HG03460 (cell line): ENCODE results near the gene DOCK7.
A peak's percentile ranks its signal among the peaks of the same experiment; 100 is the strongest.
"Not testable (repeated sequence)": the region's sequence is repeated elsewhere in the genome, so short reads cannot be mapped to it uniquely, and the experiment has no call there.

Experiments used
- ATAC-seq: cut with Tn5 transposase; IDR thresholded peaks from one replicate; pipeline ENCODE4 v1.9.1; 2021; ENCODE audit not compliant: unreplicated experiment

The DOCK7 gene

DNA sequence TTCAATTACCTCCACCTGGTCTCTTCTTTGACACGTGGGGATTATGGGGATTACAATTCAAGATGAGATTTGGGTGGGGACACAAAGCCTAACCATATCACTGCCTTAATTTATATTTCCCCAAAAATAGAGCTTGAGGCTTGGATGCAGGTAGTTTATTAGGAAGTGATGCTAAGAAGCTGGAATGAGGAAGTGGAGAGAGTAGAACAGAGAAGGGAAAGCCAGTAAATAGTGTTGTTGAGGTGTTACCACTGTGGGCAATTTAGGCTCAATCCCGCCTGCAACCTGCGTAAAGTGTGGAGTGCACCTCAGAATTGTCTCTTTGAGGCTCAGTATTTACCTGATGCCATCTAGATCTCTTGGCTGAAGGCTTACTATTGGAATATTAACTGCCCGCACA is 4.9 kb upstream of the DOCK7 start:
- ATAC-seq = no peak

DNA sequence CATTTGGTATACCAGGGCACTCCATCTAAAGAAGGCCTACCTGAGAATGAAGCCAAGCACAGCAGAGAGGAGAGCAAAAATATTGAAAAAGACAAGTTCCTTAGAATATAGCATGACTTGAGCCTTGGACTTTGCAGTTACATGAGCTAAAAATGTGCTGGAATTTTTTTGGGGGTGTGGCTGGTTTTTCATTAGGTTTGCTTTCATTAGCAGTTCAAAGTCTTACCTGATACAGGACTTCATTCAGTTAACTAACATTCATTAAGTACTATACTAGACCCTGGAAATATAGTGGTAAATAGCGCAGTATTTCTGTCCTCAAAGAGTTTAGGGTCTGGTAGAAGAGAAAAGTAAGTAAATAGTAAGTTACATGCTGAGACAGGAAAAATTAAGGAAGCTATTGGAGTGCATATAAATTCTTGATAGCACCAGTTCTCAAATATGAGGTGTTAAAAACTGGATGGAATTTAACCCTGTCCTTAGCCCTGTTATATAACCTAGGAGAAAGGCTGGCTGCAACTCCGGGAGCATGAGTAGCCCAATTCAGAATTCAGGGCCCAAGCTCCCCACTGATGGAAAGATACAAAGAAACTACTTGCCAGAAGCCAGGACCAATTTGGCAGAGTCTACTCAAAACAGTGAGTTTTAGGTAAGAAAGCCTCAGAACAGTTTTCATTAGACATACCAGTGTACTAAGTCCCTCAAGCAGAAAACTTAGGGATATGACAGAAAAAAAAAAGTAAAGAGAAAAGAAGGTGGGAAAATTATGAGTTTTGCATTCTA is 3.1 kb upstream of the DOCK7 start:
- no peak for ATAC-seq

DNA sequence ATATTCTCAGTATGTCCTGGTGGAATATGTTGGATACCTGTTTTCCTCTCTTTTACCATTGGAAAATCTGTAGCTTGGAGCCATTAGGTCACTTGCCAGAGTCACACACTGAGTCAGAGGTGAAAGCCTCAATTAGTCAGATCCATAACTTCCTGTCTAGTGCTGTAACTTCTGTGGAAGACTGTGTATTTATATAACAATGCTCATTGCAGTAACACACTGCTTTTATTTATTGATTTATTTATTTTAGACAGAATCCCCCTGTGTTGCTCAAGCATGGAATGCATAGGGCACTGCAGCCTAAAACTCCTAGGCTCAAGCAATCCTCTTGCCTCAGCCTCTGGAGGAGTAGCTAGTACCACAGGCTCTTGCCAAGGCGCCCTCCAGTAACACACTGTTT is 1.3 kb upstream of the DOCK7 start:
- ATAC-seq = no peak

DNA sequence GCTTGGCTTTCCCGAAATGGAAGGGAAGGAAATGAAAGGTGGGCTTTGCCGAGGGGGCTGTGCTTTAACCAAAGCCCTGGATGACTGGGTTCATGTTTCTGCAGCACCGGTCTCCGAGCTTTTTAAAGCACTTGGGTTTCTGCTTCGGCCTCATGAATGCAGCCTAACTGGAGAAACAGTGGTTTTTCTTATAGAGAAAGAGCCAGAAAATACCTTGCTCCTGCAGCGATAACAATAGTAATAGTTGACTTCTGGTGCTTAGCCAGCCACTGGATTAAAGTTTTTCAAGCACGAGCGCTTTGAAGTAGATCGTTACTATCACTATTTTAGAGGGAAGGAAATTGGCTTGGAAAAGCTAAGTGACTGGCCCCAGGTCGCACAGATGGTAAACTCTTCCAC is 500 bp upstream of the DOCK7 start:
- ATAC-seq = peak; percentile 2

- peak; percentile 25 for ATAC-seq
Measured at GRCh38 chr1:62687421-62687902, 724 bp downstream of the DOCK7 start.

- no peak for ATAC-seq
Measured at GRCh38 chr1:62686822-62687221, 1.4 kb downstream of the DOCK7 start.

DNA sequence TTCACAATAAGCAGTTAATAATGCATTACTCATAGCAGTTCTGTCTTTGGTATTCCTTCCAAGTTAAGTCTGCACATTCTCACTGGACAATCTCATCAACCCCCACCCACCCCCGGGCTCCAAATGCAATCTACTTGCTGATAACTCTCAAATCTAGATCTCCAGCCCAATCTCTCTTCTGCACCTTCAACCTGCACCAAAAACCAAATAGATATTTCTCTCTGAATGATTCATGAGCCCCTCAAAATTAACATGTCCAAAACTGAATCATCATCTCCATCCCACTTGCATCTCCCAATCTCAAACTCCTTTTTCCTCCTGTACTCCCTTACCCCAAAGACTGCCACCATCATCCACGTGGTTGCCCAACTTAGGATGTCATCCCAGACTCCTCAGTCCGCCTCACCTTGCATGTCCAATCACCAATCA is 2.7 kb downstream of the DOCK7 start:
- no peak for ATAC-seq

DNA sequence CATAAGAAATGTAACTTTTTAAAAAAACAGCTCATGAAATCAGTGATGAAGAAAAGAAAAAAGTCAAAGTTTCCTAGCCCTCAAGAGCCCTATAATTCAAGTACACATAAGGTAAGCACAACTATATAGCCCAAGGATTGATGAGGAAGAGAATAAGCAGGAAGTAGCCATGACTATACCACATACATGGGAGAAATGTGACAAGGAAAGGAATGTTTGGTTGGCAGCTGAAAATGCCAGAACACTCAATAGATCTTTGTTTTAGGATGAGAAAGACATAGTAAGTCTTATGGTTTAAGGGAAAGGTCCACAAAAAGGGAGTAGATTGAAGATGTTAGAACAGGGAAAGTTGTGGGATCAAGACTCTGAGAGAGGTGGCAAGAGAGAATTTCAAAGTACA is 5.7 kb downstream of the DOCK7 start:
- ATAC-seq = no peak

- ATAC-seq = not testable (repeated sequence)
Measured at GRCh38 chr1:62680992-62681391, 7.2 kb downstream of the DOCK7 start.

DNA sequence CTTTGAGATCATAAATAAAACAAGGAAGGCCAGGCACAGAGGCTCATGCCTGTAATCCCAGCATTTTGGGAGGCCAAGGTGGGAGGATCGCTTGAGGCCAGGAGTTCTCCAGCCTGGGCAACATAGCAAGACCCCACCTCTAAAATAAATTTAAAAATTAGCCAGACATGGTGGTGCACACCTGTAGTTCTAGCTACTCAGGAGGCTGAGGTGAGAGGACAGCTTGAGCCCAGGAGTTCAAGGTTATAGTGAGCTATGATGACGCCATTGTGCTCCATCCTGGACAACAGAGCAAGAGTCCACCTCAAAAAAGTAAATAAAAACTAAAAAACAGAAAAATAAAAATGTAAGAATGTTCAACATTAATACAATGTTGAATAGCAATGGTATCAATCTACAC is 10.4 kb downstream of the DOCK7 start:
- not testable (repeated sequence) for ATAC-seq

DNA sequence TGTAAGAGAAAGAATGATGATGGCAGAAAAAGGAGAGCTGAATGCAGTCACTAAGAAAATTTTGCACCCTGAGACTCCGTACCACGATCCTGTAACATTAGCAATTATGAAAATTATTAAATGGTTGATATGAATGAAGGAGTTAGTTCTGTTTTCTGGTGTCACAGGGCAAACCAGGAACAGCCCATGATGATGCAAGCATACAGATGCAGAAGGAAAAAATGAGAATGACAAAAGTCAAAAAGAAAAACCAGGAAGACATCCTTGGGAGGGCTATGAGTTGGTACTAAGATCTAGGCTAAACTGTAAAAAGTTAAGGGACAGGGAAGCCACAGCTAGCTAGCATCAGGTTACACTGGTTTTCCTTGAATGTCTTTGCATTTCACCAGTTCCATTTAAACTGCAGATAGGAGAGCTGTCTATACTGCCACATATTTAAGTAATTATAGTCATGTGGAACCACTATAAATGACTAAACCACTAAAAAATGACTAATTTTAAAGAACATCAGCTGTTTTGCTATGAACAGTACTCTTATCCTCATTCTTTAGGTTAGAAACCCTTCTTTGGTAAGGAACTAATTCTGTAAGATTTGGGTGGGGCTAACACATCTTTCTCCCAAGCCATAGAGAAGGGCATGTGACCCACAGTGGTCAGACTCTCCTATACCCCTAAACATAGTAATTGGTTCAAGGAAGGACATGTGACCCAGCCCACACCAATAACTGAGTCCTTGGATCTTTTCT is 11.4 kb downstream of the DOCK7 start:
- ATAC-seq = no peak

- no peak for ATAC-seq
Measured at GRCh38 chr1:62673629-62674028, 14.6 kb downstream of the DOCK7 start.

- no peak for ATAC-seq
Measured at GRCh38 chr1:62672029-62672428, 16.2 kb downstream of the DOCK7 start.

- ATAC-seq = no peak
Measured at GRCh38 chr1:62654744-62655143, 33.4 kb downstream of the DOCK7 start.

DNA sequence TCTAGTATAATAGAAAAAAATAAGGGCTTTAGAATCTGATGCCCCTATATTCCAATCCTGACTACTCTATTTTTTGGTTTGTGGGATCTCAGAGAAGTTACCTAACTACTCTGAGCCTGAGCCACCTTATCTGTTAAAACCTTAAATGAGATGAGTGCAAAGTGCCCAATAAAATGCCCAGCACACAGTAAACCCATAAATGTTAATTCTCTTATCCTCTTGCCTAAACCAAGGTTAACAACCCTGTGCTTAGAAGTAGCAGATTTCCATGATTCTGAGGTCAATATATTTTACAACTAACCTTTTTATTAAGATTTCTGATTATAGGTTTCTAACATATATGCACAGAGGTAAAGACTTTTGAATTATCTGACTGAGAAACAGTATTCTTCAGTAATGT is 35.8 kb downstream of the DOCK7 start:
- no peak for ATAC-seq

DNA sequence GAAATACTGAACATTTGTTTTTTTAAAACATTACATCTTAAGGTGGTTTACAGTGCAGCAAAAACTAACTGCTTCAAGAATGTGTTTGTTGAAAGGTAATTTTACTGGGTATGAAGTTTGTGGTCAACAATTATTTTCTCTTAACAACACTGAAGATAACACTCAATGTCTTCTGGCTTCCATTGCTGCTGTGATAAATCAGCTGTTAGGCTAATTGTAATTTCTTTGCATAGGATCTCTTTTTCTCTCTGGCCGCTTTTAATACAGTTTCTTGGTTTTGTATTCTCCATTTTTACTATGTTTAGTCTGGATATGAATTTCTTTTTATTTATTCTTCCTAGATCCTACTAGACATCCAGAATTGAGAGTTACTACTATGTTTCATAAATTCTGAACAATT is 44.9 kb downstream of the DOCK7 start:
- no peak for ATAC-seq

GRCh38 chr1:62637392-62638105 is 50.6 kb downstream of the DOCK7 start:
- ATAC-seq = no peak

GRCh38 chr1:62628506-62628905 is 59.7 kb downstream of the DOCK7 start:
- ATAC-seq = no peak

- peak; percentile 52 for ATAC-seq
Measured at GRCh38 chr1:62625415-62625814, 62.8 kb downstream of the DOCK7 start.

GRCh38 chr1:62621907-62622306 is 66.3 kb downstream of the DOCK7 start:
- ATAC-seq = peak; percentile 97

DNA sequence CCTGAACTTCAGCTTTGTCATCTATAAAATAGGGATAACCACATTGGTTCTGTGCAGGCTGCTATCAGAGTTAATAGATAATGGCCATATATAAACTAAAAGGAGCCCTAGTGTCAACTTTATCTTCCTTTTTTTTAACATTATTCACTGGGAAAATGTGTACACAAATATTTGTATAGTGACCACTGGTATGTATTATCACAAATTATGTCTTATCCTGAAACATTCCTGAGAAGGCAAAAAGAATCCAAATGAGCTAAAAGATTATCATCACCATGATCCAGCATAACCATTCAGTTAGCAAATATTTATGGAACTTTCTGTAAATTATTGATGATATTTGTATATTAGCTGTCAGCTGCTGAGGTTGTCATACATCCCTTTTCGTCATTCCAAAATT is 74.3 kb downstream of the DOCK7 start:
- ATAC-seq = no peak

DNA sequence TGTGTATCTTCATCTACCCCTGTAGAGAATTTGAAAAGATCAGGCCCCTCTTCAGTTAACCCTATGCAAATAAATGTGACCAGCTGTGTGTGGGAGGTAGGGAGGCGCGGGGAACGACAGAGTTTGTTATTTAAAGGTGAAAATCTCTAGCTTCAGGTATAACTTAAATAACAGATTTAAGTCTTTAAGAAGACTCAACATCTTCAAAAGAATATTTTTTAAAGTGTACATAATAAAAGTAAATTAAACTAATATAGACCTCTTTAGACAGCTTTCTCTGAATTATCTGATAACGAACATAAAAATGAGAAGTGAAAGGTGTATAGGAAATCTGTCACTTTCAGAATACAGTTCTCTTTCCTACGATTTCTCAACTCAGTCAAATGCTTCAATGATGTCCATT is 74.9 kb downstream of the DOCK7 start:
- ATAC-seq = peak; percentile 97
